Lower leg skin (tissue), 4 donors: ENCODE data around the gene TNNI3K. TPM values are rescaled to one million over a fixed set of nuclear protein-coding genes. Genes with fewer than 3 reads are reported as not detected.

ENCODE experiments used
- DNase-seq, 2 donors: peaks; one replicate each; pipeline ENCODE4 v3.0.0-alpha.2; 2019; ENCODE audit warnings: low spot score in 2 of 2
- H3K4me3 ChIP-seq: fragments of 200-600 bp; sonication (generic); 2 replicates; pipeline ENCODE4 v1.5.1; 2017; ENCODE audit warnings: mild to moderate bottlenecking, low read depth; ENCODE audit not compliant: poor library complexity, severe bottlenecking
- CTCF ChIP-seq, 3 donors: fragments of 450-650 bp; IDR thresholded peaks; one replicate each; pipeline ENCODE4 v1.5.1; 2016; ENCODE audit warnings: antibody characterized with exemption in 3 of 3, mild to moderate bottlenecking in 3 of 3, moderate library complexity in 2 of 3
- POLR2A ChIP-seq, 2 donors: fragments of 450-650 bp; IDR thresholded peaks; one replicate each; pipeline ENCODE4 v1.6.1; 2016 to 2017; ENCODE audit warnings: antibody characterized with exemption in 2 of 2, mild to moderate bottlenecking in 1 of 2, moderate library complexity in 1 of 2
- WGBS, 2 donors: methylation state at CpG; one replicate each; pipeline ENCODE4 v1.1.5; 2018; 5-methylcytosine and 5-hydroxymethylcytosine counted together
- intact Hi-C: fragments of 100-400 bp; cut with DNase I; formaldehyde crosslinking; loops from one replicate; pipeline ENCODE4 v1.15.0; 2023; ENCODE audit warnings: low total_unique reads
- total RNA-seq, 4 donors: library from RNA; depleted of rRNA; stranded (reverse); fragments of >200 nt; gene quantifications; one replicate each; pipeline ENCODE4 v1.1.0, GENCODE V29; 2016

Gene TNNI3K
- total RNA-seq, 4 donors from 2014 or later = 0.75 to 2.2 TPM; not detected in 2

GRCh38 chr1:74407902-74408301, 172.7 kb downstream of the TNNI3K start:
- TF ChIP-seq CTCF (IDR thresholded peaks at IDR 0.05) (no peak), POLR2A (IDR thresholded peaks at IDR 0.05) (no peak)
- no peak overlapping the region for H3K4me3 ChIP-seq
- DNase-seq = no peak
- intact Hi-C loops = no loop called here
- WGBS, 2 donors = 90 to 95% methylated on average over 3 of the region's 3 CpGs

- no peak for TF ChIP-seq POLR2A (IDR thresholded peaks at IDR 0.05)
- TF ChIP-seq CTCF (IDR thresholded peaks at IDR 0.05) = no peak
- DNase-seq = no peak
- WGBS, 2 donors = 40 to 44% methylated on average over 3 of the region's 3 CpGs
- intact Hi-C loops = no loop called here
- H3K4me3 ChIP-seq = no peak overlapping the region
Observed at GRCh38 chr1:74412244-74412643, 177.1 kb downstream of the TNNI3K start.

GRCh38 chr1:74415935-74416334, 180.7 kb downstream of the TNNI3K start:
- intact Hi-C loops = no loop called here
- H3K4me3 ChIP-seq = no peak overlapping the region
- TF ChIP-seq CTCF (IDR thresholded peaks at IDR 0.05) (no peak), POLR2A (IDR thresholded peaks at IDR 0.05) (no peak)
- WGBS, 2 donors = 74 to 85% methylated on average over 5 of the region's 5 CpGs
- DNase-seq = no peak

- DNase-seq = no peak
- intact Hi-C loops = no loop called here
- H3K4me3 ChIP-seq = no peak overlapping the region
- TF ChIP-seq POLR2A (IDR thresholded peaks at IDR 0.05) = no peak
- no peak for TF ChIP-seq CTCF (IDR thresholded peaks at IDR 0.05)
Observed at GRCh38 chr1:74419611-74420010, 184.4 kb downstream of the TNNI3K start.

GRCh38 chr1:74420467-74420866, 185.3 kb downstream of the TNNI3K start:
- WGBS, 2 donors = 75 to 80% methylated on average over 2 of the region's 2 CpGs

More at GRCh38 chr1:74420467-74420866, 185.3 kb downstream of the TNNI3K start:
- no peak overlapping the region for H3K4me3 ChIP-seq
- intact Hi-C loops = no loop called here
- TF ChIP-seq POLR2A (IDR thresholded peaks at IDR 0.05) (no peak), CTCF (IDR thresholded peaks at IDR 0.05) (no peak)
- no peak for DNase-seq
